ENCODE measurements around the gene GOLGA6A.

The GOLGA6A gene

DNA sequence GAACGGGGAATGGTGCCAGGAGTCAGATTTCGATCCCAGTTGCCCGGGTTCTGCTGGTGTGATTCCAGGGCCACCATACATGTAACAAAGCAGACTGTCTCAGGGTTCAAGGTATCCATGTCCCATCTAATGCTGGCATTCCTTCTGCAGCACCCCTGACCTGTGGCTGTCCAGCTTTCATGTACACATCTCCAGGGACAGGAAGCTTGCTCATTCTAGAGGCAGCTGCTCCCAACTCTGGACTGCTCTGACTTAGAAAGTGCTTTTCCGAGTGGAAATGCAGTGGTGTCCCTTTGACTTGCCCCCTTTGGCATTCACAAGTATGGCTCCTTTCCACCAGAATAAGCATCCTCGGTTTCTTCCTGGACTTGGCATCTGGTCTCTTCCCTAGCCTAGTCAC lies 56.9 kb downstream of the GOLGA6A start:
- peaks cover 32% of the 10 kb centered on the region for H3K36me3 Mint-ChIP-seq (ENCODE audit: low read depth)
- TF ChIP-seq, protein P1, sequence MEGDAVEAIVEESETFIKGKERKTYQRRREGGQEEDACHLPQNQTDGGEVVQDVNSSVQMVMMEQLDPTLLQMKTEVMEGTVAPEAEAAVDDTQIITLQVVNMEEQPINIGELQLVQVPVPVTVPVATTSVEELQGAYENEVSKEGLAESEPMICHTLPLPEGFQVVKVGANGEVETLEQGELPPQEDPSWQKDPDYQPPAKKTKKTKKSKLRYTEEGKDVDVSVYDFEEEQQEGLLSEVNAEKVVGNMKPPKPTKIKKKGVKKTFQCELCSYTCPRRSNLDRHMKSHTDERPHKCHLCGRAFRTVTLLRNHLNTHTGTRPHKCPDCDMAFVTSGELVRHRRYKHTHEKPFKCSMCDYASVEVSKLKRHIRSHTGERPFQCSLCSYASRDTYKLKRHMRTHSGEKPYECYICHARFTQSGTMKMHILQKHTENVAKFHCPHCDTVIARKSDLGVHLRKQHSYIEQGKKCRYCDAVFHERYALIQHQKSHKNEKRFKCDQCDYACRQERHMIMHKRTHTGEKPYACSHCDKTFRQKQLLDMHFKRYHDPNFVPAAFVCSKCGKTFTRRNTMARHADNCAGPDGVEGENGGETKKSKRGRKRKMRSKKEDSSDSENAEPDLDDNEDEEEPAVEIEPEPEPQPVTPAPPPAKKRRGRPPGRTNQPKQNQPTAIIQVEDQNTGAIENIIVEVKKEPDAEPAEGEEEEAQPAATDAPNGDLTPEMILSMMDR (IDR thresholded peaks at IDR 0.05), result no peak
- no peak overlapping the region for H3K27ac Mint-ChIP-seq
- peaks cover 3% of the 10 kb centered on the region for H3K9me3 Mint-ChIP-seq
- no peaks in the 10 kb centered on the region for H3K27me3 Mint-ChIP-seq (ENCODE audit: low read depth, poor library complexity)
- no peak overlapping the region for H3K4me3 Mint-ChIP-seq
- no peaks in the 10 kb centered on the region for H3K4me1 Mint-ChIP-seq
- DNase-seq, result no peak

DNA sequence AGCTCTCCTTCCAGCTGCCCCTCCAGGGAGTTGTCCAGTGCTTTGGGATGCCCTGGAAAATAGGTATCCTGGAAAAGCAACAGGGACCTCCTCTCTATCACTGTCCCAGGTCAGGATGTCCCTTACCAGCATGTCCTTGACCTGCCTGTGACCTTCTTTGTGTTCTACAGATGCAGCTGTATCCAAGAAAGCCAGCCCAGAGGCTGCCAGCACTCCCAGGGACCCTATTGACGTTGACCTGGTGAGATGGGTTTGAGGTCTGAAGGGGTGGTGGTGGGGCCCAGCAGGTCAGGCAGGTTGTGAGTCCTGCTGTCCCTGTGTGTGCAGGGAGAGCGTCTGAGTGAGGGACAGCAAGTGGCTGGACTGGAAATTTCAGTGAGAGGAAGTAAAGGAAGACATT lies 57.7 kb downstream of the GOLGA6A start:
- DNase-seq, result no peak
- no peaks in the 10 kb centered on the region for H3K27me3 Mint-ChIP-seq (ENCODE audit: low read depth, poor library complexity)
- H3K36me3 Mint-ChIP-seq (ENCODE audit: low read depth), result peaks cover 34% of the 10 kb centered on the region
- no peak overlapping the region for H3K27ac Mint-ChIP-seq
- peaks cover 3% of the 10 kb centered on the region for H3K9me3 Mint-ChIP-seq
- TF ChIP-seq, protein P1 (IDR thresholded peaks at IDR 0.05), result no peak
- H3K4me3 Mint-ChIP-seq, result no peak overlapping the region
- no peaks in the 10 kb centered on the region for H3K4me1 Mint-ChIP-seq

- no peak overlapping the region for H3K4me3 Mint-ChIP-seq
- peaks cover 3% of the 10 kb centered on the region for H3K9me3 Mint-ChIP-seq
- no peak for DNase-seq
- H3K36me3 Mint-ChIP-seq (ENCODE audit: low read depth), result peaks cover 39% of the 10 kb centered on the region
- H3K27ac Mint-ChIP-seq, result no peak overlapping the region
- H3K4me1 Mint-ChIP-seq, result no peaks in the 10 kb centered on the region
- no peaks in the 10 kb centered on the region for H3K27me3 Mint-ChIP-seq (ENCODE audit: low read depth, poor library complexity)
- TF ChIP-seq, protein P1 (IDR thresholded peaks at IDR 0.05), result no peak
Measured at GRCh38 chr15:74022706-74023470, 59.5 kb downstream of the GOLGA6A start.
